Activated naive CD4-positive, alpha-beta T cell treated with anti-CD3 and anti-CD28 coated beads, Interleukin-2, amount 50 U/mL, for 72 hours (primary cell): ENCODE results near the gene NSMCE1. TPM values are rescaled to one million over a fixed set of nuclear protein-coding genes. Genes with fewer than 3 reads are reported as not detected.

Source experiments
- ATAC-seq, 2 donors: fragments of 150-1000 bp; cut with Tn5 transposase; 2 replicates each; pipeline ENCODE4 v1.10.0; 2021; ENCODE audit warnings: mild to moderate bottlenecking in 2 of 2, moderate library complexity in 2 of 2
- DNase-seq, 2 donors: peaks; one replicate each; pipeline ENCODE4 v3.0.0; 2021 to 2022; ENCODE audit warnings: low spot score in 2 of 2
- H3K27ac Mint-ChIP-seq, 2 donors: one replicate each; pipeline ENCODE4 v1.8.0; 2022; ENCODE audit warnings: mild to moderate bottlenecking in 2 of 2, mixed read lengths in 2 of 2
- H3K36me3 Mint-ChIP-seq, 2 donors: one replicate each; pipeline ENCODE4 v1.8.0; 2022; ENCODE audit warnings: mixed read lengths in 2 of 2
- H3K9me3 Mint-ChIP-seq, 2 donors: one replicate each; pipeline ENCODE4 v1.8.0; 2022; ENCODE audit warnings: mixed read lengths in 2 of 2
- total RNA-seq, 2 donors: library from RNA; stranded (reverse); gene quantifications; one replicate each; pipeline ENCODE4 v1.2.3, GENCODE V29; 2022

Gene NSMCE1
- 100 to 1,000 TPM; 106 to 132 TPM for total RNA-seq

- peak; percentile 91 to 97 for ATAC-seq
- Mint-ChIP-seq H3K9me3 (peaks cover 5 to 8% of the 10 kb centered on the region in 2 donors), H3K27ac (peak within 1 kb of the TSS; percentile 99), H3K36me3 (peaks cover 40 to 47% of the 10 kb centered on the region in 2 donors)
- DNase-seq: peak; percentile 97 to 98
Measured at GRCh38 chr16:27268376-27269299, at the start of gene NSMCE1. NSMCE1 (minus strand) TSS chr16:27268772; CDS start chr16:27257570, 11,202 bp downstream.

- peak overlapping the region; percentile 97 to 98 for H3K27ac Mint-ChIP-seq
- DNase-seq: peak in 1 of 2 donors; percentile 55
- H3K36me3 Mint-ChIP-seq: peaks cover 64 to 68% of the 10 kb centered on the region in 2 donors
- no peaks in the 10 kb centered on the region for H3K9me3 Mint-ChIP-seq
- ATAC-seq: peak; percentile 33 to 59
Measured at GRCh38 chr16:27317738-27318391, 49.3 kb upstream of the NSMCE1 start.

GRCh38 chr16:27317320-27317719 lies 48.7 kb upstream of the NSMCE1 start:
- Mint-ChIP-seq H3K27ac (peak overlapping the region; percentile 97 to 98), H3K36me3 (peaks cover 58 to 62% of the 10 kb centered on the region in 2 donors), H3K9me3 (no peaks in the 10 kb centered on the region)
- ATAC-seq (no peak), DNase-seq (no peak)

- Mint-ChIP-seq H3K36me3 (peaks cover 52 to 57% of the 10 kb centered on the region in 2 donors), H3K9me3 (no peaks in the 10 kb centered on the region), H3K27ac (peak overlapping the region; percentile 97 to 98)
- DNase-seq (no peak), ATAC-seq (no peak)
Measured at GRCh38 chr16:27316038-27316680, 47.6 kb upstream of the NSMCE1 start.

- ATAC-seq: peak; percentile 34 to 47
- Mint-ChIP-seq H3K36me3 (peaks cover 48 to 56% of the 10 kb centered on the region in 2 donors), H3K27ac (peak overlapping the region; percentile 97 to 98), H3K9me3 (no peaks in the 10 kb centered on the region)
- peak; percentile 61 to 74 for DNase-seq
Measured at GRCh38 chr16:27315333-27316037, 46.9 kb upstream of the NSMCE1 start.

- no peak for ATAC-seq
- H3K36me3 Mint-ChIP-seq: peaks cover 46 to 51% of the 10 kb centered on the region in 2 donors
Measured at GRCh38 chr16:27314986-27315332, 46.4 kb upstream of the NSMCE1 start.

GRCh38 chr16:27314161-27314723 lies 45.7 kb upstream of the NSMCE1 start:
- peak overlapping the region; percentile 97 to 98 for H3K27ac Mint-ChIP-seq
- DNase-seq (peak; percentile 54 to 86), ATAC-seq (peak; percentile 23 to 43)
- H3K9me3 Mint-ChIP-seq: peaks cover under 1 to 1% of the 10 kb centered on the region in 2 donors
- H3K36me3 Mint-ChIP-seq: peaks cover 39 to 44% of the 10 kb centered on the region in 2 donors

More at GRCh38 chr16:27314986-27315332, 46.4 kb upstream of the NSMCE1 start:
- no peak for DNase-seq
- Mint-ChIP-seq H3K9me3 (no peaks in the 10 kb centered on the region), H3K27ac (peak overlapping the region; percentile 97 to 98)

- Mint-ChIP-seq H3K27ac (peak within 1 kb of the TSS; percentile 97 to 98), H3K9me3 (peaks cover 3 to 4% of the 10 kb centered on the region in 2 donors), H3K36me3 (peaks cover 33 to 37% of the 10 kb centered on the region in 2 donors)
- DNase-seq: peak; percentile 67 to 87
- peak; percentile 10 to 19 for ATAC-seq
Measured at GRCh38 chr16:27313422-27314160, 45.0 kb upstream of the NSMCE1 start, which contains the start of gene IL4R. IL4R (plus strand) TSS chr16:27313974; CDS start chr16:27340204, 26,230 bp downstream.

- Mint-ChIP-seq H3K27ac (peak overlapping the region; percentile 94 to 97), H3K9me3 (peaks cover 3 to 4% of the 10 kb centered on the region in 2 donors), H3K36me3 (peaks cover 31 to 34% of the 10 kb centered on the region in 2 donors)
- no peak for DNase-seq
- ATAC-seq: no peak
Measured at GRCh38 chr16:27312580-27313421, 44.2 kb upstream of the NSMCE1 start.

GRCh38 chr16:27311897-27312303 lies 43.3 kb upstream of the NSMCE1 start:
- H3K36me3 Mint-ChIP-seq: peaks cover 24 to 27% of the 10 kb centered on the region in 2 donors
- H3K27ac Mint-ChIP-seq: peak overlapping the region in 1 of 2 donors; percentile 97
- peaks cover 3 to 4% of the 10 kb centered on the region in 2 donors for H3K9me3 Mint-ChIP-seq
- peak in 1 of 2 donors; percentile 6 for ATAC-seq
- DNase-seq: peak in 1 of 2 donors; percentile 59

- Mint-ChIP-seq H3K9me3 (peaks cover 7% of the 10 kb centered on the region in 2 donors), H3K27ac (no peak overlapping the region), H3K36me3 (peaks cover 24 to 28% of the 10 kb centered on the region in 2 donors)
- DNase-seq: no peak
- ATAC-seq: no peak
Measured at GRCh38 chr16:27311448-27311830, 42.9 kb upstream of the NSMCE1 start.

- DNase-seq: no peak
- Mint-ChIP-seq H3K27ac (no peak overlapping the region), H3K9me3 (peaks cover 13% of the 10 kb centered on the region in 2 donors), H3K36me3 (peaks cover 25% of the 10 kb centered on the region in 2 donors)
- ATAC-seq: no peak
Measured at GRCh38 chr16:27310576-27311447, 42.2 kb upstream of the NSMCE1 start.

GRCh38 chr16:27308792-27309191 lies 40.2 kb upstream of the NSMCE1 start:
- H3K27ac Mint-ChIP-seq: no peak overlapping the region
- ATAC-seq (no peak), DNase-seq (no peak)
- peaks cover 16% of the 10 kb centered on the region in 2 donors for H3K9me3 Mint-ChIP-seq
- H3K36me3 Mint-ChIP-seq: peaks cover 11% of the 10 kb centered on the region in 2 donors
